HG02642 (cell line): ENCODE measurements around the gene SMAD3.
"Not testable (repeated sequence)": the region's sequence is repeated elsewhere in the genome, so short reads cannot be mapped to it uniquely, and the experiment has no call there.

Source experiments
- ATAC-seq: cut with Tn5 transposase; IDR thresholded peaks from one replicate; pipeline ENCODE4 v1.9.1; 2021; ENCODE audit warnings: mild to moderate bottlenecking; ENCODE audit not compliant: unreplicated experiment, poor library complexity

Gene SMAD3

DNA sequence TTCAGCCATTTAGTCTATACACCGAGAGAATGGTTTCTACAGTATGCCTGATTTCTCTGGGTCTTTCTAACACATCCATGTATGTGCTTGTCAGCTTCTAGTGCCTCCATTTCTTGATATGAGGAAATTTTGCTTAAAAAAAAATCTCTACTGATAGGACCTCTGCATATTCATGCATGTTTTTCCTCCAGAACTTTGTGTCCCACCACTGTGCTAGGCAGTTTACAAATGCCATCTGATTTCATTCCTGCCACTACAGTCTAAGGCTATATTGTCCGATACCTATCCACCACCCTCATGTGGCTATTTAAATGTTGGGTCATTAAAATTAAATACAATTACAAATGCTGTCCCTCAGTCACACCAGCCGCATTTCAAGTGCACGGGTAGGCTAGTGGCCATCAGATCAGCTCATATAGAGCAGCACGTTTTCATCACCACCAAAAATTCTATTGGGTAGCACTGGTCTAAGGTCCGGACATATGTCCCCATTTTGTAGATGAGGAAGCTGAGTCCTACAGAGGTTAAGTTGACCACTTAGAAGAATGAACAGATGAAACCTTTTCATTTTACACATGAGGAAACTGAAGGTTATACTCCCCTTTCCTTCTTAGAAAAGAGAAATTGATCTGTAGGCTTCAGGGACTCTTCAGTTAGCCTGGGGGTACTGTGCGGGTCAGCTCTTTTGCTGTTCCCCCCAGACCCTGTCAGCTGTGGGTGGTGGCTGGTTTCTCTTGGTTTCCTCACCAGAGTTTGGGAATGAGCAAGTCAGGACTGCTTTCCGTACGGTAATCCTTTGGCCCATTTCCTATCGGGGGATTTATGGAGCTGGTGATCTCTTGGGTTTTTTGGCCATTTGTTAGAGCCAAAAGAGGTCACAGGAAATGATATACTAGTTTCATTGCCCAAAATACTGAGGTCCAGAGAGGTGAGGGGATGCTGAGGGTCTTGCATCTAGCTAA is 56.5 kb downstream of the SMAD3 start:
- ATAC-seq, result no peak

DNA sequence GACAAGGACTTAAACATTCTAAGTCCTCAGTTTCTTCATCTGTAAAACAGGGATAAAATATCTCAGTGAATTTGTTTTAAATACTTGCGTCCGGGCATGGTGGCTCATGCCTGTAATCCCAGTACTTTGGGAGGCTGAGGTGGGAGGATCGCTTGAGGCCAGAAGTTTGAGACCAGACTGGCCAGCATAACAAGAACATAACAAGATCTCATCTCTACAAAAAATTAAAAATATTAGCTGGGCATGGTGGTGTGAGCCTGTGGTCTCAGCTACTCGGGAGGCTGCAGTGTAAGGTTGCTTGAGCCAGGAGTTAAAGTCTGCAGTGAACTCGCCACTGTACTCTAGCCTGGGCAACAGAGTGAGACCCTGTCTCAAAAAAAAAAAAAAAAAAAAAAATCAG is 57.4 kb downstream of the SMAD3 start:
- not testable (repeated sequence) for ATAC-seq

DNA sequence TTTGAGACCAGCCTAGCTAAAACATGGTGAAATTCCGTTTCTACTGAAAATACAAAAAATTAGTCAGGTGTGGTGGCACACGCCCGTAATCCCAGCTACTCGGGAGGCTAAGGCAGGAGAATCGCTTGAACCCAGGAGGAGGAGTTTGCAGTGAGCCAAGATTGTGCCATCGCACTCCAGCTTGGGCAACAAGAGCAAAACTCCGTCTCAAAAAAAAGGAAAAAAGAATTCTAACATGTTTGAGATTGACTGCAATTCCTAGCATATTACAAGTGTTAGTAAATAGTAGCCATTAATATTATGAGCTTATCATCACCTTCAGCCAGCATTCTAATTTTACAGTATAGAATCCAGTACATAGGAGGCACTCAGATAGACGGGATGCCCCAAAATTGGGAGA is 57.9 kb downstream of the SMAD3 start:
- ATAC-seq, result not testable (repeated sequence)

DNA sequence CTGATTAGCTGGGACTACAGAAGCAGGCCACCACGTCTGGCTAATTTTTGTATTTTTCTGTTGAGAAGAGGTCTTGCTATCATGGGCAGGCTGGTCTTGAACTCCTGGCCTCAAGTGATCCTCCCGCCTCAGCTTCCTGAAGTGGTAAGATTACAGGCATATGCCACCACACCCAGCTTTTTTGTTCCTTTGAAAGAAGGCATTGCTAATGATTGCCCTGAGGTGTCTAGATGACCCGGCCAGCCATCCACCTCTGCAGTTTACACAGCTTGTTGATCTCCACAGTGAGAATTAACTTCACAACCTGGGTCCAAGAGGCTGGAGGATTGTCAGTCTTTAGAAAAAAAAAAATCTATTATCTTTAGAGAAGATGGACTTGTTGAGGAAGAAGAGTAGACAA is 58.7 kb downstream of the SMAD3 start:
- no peak for ATAC-seq

DNA sequence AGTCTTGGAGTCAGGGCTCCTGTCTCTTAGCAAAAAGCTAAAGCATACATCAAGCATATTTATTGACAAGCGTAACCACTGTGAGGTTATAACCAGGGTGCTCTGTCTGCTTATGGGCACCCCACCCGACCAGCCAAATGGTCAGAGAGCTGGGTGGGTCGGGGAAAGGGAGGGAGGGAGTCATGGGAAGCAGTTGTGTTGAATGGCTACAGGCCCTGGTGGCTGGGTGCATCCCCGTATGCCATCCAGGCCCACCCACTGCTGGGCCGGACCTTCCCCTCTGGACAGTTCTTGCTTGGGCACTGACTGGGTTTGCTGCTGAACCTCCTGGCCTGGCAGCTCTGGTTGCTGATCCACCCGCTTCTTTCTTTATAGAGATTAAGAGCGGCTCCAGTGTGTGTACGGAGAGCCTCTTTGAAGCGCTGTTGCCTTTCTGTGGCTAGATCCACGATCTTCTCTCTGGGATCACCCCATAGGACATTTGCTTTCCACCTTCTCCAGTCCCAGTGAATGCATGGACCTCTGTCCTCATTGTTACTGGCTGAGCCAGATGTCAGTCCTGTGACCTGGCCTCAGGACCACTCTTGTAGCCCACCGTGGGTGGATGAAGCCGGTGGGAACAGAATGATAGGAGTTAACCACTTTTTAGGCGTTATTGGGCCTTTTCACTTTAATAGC is 59.6 kb downstream of the SMAD3 start:
- no peak for ATAC-seq

DNA sequence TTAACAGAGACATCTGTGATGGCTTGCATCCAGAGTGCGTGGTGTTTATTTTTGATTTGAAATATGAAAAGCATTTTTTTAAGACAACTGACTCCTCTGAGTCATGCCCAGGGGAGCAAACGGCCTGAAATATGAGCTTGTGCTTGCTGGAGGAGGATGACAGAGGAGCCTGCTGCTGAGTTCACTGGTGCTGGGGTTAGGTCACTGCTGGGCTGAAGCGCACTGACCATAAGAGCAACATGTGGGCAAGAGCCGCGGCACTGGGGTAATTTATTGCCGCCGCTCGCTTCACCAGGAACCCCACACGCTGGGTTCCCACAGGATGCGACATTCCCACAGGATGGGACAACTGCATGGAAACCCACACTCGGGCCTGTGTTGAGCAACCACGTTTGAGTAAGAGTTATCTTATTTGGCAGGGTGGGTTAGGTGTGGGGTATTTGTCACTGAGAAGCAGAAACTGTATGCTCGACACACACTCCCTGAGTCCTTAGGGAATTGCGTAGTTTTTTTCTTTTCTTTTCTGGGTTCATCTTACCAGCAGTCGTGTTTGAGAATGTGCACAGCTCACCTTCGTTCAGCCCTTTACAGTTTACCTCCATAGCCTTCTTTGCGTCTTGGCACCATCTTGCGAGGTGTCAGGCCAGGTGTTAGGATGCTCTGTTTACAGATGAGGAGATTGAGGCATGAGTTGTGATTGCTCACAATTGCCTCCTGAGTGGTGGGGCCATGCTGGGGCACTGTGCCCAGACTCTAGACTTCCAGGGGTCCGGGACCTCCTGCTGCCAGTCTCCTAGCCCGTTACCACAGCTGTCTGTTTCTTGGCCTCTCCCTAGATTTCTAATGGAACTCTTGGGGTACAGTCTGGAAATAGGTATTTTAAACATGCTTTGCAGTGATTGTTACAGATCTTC is 60.4 kb downstream of the SMAD3 start:
- no peak for ATAC-seq

DNA sequence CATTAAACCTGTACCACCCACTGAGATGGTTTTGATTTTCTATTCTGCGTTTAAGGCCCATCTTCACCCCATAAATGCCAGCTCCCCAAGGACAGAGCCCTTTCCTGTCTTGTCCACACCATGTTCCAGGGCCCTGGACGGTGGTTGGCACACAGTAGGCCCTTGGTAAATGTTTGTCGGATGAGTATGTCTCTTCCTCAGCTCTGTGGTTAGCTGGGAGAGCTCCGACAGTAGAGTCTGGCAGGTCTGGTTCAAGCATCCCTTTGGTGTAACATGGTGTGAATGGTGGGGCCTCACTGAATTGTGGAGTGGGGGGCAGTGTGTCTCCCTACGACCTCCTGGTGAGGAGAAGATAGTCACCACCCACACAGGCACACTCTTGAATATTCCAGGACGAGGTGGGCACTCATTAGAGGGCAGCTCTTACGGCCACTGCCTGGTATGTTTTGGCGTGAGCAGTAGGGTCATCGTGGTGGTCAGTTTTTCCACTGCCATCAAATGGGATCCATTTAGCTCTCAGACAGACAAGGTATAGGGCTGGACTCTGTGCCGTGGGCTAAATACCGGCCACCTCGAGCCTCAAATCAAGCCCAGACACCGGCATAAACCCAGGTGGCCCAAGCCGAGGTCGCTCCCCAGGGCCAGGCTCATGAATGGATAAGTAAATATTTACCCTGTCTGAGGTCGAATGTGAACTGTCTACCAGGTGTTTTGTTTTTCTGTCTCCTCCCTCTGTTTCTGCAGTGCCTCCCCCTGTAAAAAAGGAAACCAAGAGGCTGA is 61.3 kb downstream of the SMAD3 start:
- no peak for ATAC-seq

DNA sequence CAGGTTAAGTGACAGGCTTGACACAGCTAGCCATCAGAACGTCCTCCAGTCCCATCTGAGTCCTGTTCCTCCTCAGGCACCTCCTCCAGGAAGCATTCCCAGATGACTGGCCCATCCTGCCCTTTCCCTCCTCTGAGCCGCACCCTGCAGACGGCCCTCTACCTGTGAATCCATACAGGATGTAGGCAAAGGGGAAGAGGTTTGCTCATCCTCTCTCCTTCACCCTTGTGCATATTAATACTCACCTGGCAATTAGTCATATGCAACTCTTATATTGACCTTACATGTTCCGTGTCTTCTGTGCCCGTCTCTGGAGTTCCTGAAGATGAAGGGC is 61.9 kb downstream of the SMAD3 start:
- ATAC-seq, result no peak

DNA sequence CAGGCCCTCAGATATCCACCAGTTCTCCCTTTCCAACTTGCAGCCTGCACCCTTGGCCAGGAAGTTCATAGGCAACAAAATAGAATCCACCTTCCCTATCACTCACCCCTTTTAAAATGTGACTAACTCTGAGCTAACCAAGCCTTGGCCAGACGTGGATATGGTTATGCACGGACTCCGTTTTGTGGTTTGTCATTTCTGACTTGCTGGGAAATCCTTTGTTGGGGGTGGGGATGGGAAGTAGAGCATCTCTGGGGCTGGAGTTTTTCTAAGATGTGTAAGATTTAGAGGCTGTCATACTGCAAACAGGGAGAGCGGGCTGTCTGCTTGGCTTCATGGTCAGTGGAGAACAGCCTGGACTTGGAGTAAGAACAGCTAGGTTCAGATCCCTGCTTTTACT is 62.6 kb downstream of the SMAD3 start:
- ATAC-seq, result no peak

DNA sequence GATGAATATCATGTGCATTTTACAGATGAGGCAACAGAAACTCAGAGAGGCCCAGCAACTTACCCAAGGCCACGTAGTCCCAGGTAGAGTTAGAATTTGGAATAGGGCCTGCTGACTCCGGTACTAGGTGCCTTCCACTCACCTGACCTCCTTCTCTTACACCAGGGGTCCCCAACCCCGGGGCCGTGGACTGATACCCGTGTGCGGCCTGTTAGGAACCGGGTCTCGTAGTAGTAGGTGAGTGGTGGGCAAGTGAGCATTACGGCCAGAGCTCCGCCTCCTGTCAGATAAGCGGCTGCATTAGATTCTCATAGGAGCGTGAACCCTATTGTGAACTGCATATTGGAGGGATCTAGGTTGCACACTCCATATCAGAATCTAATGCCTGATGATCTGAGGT is 64.8 kb downstream of the SMAD3 start:
- ATAC-seq, result no peak

DNA sequence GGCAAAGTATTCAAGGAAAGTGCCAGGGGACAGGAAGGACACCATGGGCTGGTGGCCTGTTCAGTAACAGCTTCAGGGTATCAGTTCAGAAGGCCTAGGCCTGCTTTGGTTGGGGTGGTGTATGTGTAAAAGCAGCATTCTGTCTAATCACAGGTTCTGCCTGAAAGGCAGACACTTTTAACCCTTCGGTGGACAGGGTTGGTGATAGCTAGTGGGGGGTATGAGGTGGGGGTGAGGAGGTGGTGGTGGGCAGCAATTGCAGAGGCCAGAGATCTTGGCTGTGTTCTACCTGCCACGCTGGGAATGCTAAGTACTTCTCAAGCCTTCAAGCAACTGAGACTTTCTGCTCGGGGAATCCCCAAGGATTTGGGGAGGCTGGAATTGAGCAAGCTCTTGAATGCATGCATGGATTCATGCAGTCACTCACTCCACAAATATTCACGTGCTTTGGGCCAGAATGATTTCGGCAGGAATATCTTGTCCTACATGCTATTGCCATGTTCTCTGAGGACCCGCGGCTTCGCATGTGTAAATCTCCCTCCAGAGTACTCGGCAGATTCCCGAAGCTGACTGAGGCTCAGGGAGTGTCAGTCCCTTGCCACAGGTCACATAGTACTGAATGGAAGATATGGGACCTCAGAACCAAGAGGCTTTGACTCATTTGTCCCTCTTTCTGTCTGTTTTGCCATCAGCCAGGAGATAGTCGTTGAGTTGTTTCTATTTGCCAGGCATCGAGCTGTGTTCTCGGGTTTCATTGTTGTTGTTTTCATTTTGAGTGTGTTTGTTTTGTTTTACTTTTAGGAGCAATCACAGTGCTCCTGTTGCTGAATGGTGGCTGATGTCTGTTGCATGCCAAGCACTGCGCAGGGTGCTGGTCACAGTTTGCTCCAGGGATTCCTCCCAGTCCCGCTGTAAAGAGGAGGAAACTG is 65.5 kb downstream of the SMAD3 start:
- no peak for ATAC-seq

DNA sequence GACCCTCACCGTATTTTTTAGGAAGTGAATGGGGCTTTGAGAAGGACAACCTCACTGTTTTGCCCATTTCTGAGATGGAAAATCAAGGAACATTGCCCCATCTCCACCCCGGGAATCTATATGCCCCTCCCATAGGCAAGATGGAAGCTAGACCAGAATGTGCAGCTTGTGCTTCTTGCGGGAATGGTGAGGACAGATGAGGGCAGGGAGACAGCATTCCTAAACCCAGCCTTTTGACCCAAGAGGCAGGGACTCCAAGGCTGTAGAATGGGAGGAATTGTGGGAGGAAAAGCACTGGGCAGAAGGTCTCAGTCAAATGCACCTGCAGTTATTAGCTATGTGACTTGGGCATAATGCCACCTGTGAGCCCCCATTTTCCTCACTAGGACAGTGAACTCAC is 66.9 kb downstream of the SMAD3 start:
- no peak for ATAC-seq

DNA sequence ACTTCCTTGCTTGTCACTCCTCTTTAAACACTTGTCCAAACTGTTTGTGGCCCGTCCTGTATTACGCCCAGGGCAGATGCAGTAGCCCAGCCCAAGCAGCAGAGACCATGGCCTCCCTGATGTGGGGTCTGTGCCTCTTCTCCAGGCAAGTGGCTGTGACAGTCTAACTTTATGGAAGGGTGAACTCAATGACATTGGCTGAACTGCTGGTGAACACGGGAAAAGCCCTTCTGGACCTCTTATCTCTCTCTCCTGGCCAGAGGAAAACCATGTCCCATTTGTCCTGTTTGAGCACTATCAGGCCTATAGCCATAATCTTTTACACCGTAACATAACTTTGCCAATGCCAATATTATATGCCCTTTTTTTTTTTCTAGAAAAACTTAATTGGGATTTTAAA is 67.6 kb downstream of the SMAD3 start:
- no peak for ATAC-seq

DNA sequence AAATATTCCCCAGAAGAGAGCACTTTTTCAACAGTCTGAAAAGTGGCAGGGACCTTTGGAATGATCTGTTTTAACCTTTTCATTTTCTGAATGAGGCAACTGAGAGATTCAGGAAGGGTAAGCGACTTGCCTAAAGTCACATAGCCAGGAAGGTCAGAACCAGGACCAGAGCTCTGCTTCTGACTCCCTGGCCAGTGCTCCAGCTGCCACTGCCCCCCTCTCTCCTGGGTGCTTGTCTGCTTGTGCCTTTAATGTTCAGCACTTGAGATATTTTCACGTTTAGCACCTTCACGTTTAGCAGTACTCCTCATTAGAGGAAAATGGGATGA is 68.3 kb downstream of the SMAD3 start:
- ATAC-seq, result peak; percentile 14

DNA sequence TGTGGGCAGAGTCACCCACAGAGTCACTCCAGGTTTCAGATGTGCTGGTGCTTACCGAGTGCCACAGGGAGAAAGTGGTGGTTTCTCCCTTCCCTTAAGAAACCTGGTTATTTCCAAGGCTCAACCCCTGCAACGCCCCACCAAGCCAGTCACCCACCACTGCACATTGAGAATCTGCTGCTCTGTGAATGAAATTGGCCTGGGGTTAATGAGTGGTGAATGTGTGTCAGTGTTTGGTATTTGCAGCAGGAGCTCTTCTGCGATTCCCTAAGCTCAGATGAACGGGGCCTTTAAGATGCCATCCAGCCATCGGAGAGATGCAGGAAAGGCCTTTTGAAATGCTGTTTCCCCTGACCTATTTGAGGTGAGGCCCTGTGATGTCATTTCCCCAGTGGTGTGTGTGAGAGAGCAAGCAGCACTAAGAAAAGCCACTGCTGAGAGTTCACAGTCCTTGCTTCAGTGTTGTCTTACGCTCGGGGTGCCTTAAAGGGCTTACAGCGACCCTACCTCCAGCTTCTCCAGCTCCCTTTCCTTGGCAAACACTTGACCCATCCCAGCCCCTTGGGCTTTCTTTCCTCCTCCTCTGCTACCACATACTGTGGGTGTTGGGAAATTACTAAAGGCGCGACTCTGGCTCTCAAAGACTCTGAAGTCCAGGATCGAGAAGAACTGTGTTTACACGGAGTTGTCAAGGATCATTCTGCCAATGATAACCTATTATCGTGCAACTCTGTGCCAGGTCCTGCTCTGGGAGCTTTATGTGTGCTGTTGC is 68.9 kb downstream of the SMAD3 start:
- ATAC-seq, result peak; percentile 74

DNA sequence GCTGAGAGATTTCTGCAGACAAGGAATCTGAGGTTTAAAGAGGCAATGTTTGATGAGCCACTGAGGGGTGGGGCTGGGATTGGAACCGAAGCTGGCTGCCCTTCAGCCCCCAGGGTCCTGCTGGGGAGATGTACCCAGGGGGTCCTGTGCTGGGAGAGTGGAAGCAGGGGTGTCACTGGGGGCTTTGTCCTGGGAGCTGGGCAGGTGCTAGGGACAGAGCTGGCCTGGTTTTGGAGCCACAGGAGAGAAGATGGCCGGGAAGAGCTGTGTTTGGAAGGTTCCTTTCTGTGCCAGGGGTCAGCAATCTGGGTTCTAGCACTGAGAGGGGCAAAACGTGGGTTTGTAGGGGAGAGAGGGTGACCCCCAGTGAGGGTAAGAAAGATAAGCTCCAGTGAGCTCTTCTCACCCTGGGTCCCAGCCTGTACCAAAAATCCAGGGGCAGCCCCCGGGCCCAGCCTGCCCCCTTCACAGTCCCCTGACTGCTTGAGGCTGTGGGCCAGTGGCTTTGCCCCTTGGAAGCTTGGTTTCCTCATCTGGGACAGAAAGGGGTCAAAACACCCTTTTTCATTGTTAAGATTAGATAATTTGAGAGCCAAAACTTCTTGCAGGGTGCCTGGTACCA is 69.6 kb downstream of the SMAD3 start:
- no peak for ATAC-seq

DNA sequence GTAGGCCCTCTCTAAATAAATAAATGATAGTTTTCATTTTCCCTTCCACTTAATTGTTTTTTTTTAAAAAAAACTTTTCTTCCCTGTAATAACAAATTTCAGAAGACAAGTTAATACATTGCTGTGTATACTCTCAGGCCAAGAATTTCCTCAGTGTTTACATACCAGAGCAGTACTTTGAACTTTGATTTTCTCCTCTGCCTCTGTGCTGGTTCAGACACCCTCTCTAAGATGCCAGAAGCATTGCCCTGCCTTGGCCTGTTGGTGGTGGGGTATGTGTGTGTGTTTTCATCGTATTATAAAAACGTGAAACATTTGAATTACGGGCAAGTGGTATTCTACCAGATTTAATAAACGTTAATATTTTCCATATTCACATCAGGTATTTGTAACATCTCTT is 70.1 kb downstream of the SMAD3 start:
- no peak for ATAC-seq

DNA sequence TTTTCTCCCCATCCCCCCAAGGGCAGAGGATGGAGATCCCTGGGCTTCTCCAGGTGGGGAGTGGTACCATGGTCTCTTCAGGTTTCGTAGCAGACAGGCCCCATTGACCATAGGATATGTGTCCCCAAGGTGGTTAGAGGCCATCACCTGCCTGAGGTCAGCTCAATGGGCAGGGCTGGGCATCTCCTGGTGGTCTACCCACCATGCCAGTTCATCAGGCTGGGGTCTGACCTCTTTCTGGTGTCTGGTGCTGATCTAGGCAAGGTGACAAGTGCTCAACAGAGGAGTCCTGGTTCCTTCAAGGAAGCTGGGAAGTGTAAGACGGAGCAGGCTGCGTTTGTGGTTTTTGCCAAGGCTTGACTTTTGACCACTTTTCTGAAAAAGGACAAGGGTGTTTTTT is 71.4 kb downstream of the SMAD3 start:
- no peak for ATAC-seq
